BLaER1 treated with 17β-estradiol and CSF1 and Interleukin-3, amounts not matched to agents 10 nM and 100 nM (cell line): ENCODE results near the gene ZNF580.

Experiments
- H3K27ac ChIP-seq, 11 experiments: shearing (Covaris generic); formaldehyde crosslinking; 2 replicates each; pipeline ENCODE4 v1.8.1; 2022
- H3K27me3 ChIP-seq, 11 experiments: shearing (Covaris generic); formaldehyde crosslinking; 2 replicates each; pipeline ENCODE4 v1.8.1; 2022
- H3K36me3 ChIP-seq, 11 experiments: shearing (Covaris generic); formaldehyde crosslinking; 2 replicates each; pipeline ENCODE4 v1.8.1; 2022
- H3K4me1 ChIP-seq, 10 experiments: shearing (Covaris generic); formaldehyde crosslinking; 2 replicates each; pipeline ENCODE4 v1.8.1; 2022
- H3K4me2 ChIP-seq, 11 experiments: shearing (Covaris generic); formaldehyde crosslinking; 2 replicates each; pipeline ENCODE4 v1.8.1; 2022
- H3K4me3 ChIP-seq, 10 experiments: shearing (Covaris generic); formaldehyde crosslinking; 2 replicates each; pipeline ENCODE4 v1.8.1; 2022
- H3K9ac ChIP-seq, 11 experiments: shearing (Covaris generic); formaldehyde crosslinking; 2 replicates each; pipeline ENCODE4 v1.8.1; 2022
- H3K9me3 ChIP-seq, 11 experiments: shearing (Covaris generic); formaldehyde crosslinking; replicated peaks in 1 of 11; 2 replicates each; pipeline ENCODE4 v1.8.1; 2022
- H4K20me1 ChIP-seq, 11 experiments: shearing (Covaris generic); formaldehyde crosslinking; 2 replicates each; pipeline ENCODE4 v1.8.1; 2022
- Cebpa-rat ChIP-seq, 11 experiments: shearing (Covaris generic); IDR thresholded peaks; 2 replicates each; pipeline ENCODE4 v1.8.1; 2022

Gene ZNF580

DNA sequence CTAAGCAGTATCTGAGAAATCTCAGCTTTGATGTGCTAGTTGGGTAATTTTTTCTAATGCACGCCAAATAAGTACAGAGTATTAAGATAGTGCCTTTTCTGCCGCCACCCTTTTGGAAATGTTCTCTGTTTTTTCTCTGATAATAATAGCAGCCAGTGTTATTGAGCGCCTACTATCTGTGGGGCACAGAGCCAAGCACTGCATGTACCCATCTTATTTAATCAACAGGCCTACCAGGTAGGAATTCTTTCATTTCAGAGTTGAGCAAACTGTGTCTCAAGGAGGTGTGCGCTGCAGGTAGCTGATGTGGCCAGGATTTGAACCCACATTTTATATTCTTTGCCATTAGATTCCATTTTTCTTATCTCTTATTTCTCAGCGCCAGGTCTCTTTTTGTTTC is 35.6 kb downstream of the ZNF580 start:
- Histone ChIP-seq H3K4me2 (peak overlapping the region; percentile 87 to 98 (median 93)), H3K9ac (peak overlapping the region; percentile 93 to 98 (median 97)), H3K4me3 (peak overlapping the region; percentile 79 to 98 (median 92)), H3K27me3 (no peaks in the 10 kb centered on the region), H3K9me3 (no peaks in the 10 kb centered on the region), H4K20me1 (peaks cover 48 to 96% (median 83%) of the 10 kb centered on the region in 11 experiments), H3K27ac (peak overlapping the region; percentile 92 to 98 (median 95)), H3K36me3 (peaks cover 46 to 71% (median 60%) of the 10 kb centered on the region in 11 experiments), H3K4me1 (peaks cover 58 to 87% (median 82%) of the 10 kb centered on the region in 10 experiments)
- TF ChIP-seq Cebpa-rat (IDR thresholded peaks at IDR 0.05): no peak

- Histone ChIP-seq H3K4me2 (peak overlapping the region; percentile 87 to 98 (median 93)), H3K4me3 (peak overlapping the region; percentile 79 to 98 (median 92)), H3K9me3 (no peaks in the 10 kb centered on the region), H3K9ac (peak overlapping the region; percentile 93 to 98 (median 97)), H3K27me3 (no peaks in the 10 kb centered on the region), H3K4me1 (peaks cover 63 to 83% (median 76%) of the 10 kb centered on the region in 10 experiments), H3K36me3 (peaks cover 52 to 71% (median 60%) of the 10 kb centered on the region in 11 experiments), H3K27ac (peak overlapping the region; percentile 92 to 98 (median 95)), H4K20me1 (peaks cover 48 to 96% (median 83%) of the 10 kb centered on the region in 11 experiments)
- TF ChIP-seq Cebpa-rat (IDR thresholded peaks at IDR 0.05): no peak
Observed at GRCh38 chr19:55676889-55677505, 36.2 kb downstream of the ZNF580 start.

GRCh38 chr19:55677572-55678028 is 36.8 kb downstream of the ZNF580 start:
- H3K9ac ChIP-seq: peak overlapping the region; percentile 93 to 98 (median 97)
- peak overlapping the region; percentile 79 to 98 (median 92) for H3K4me3 ChIP-seq
- TF ChIP-seq Cebpa-rat (IDR thresholded peaks at IDR 0.05): no peak
- no peaks in the 10 kb centered on the region for H3K27me3 ChIP-seq
- H3K36me3 ChIP-seq: peaks cover 54 to 71% (median 60%) of the 10 kb centered on the region in 11 experiments
- H3K27ac ChIP-seq: peak overlapping the region; percentile 92 to 98 (median 95)
- peaks cover 62 to 77% (median 70%) of the 10 kb centered on the region in 10 experiments for H3K4me1 ChIP-seq
- H3K9me3 ChIP-seq: no peaks in the 10 kb centered on the region
- H4K20me1 ChIP-seq: peaks cover 48 to 96% (median 83%) of the 10 kb centered on the region in 11 experiments
- peak overlapping the region; percentile 87 to 98 (median 93) for H3K4me2 ChIP-seq

DNA sequence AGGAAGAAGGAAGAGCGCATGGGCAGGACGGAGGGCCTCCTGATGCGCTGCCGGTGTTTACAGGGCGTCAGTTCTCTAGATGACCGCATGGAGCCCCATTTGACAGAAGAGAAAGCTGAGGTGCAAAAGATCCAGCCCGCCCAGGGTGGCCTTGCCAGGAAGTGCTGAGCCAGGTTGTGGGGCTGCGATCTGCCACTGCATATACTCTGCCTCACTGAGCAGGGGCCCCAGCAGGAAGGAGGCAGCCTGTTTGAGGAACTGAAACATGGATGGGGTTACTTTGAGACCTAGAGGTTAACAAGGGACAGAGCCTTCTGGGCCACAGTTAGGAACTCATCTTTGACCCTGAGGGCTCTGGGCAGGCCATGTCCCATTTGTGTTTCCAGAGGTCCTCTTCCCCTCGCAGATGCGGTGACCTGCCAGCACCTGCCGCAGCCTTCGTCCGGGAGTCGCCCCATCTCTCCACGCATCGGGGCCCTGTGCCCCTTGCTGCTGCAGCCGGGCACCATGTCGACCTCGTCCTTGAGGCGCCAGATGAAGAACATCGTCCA is 37.4 kb downstream of the ZNF580 start:
- peak overlapping the region; percentile 92 to 98 (median 95) for H3K27ac ChIP-seq
- H3K36me3 ChIP-seq: peaks cover 55 to 71% (median 60%) of the 10 kb centered on the region in 11 experiments
- H3K27me3 ChIP-seq: no peaks in the 10 kb centered on the region
- H3K4me2 ChIP-seq: peak overlapping the region; percentile 87 to 98 (median 93)
- peaks cover 56 to 71% (median 65%) of the 10 kb centered on the region in 10 experiments for H3K4me1 ChIP-seq
- peak overlapping the region; percentile 93 to 98 (median 97) for H3K9ac ChIP-seq
- no peak for TF ChIP-seq Cebpa-rat (IDR thresholded peaks at IDR 0.05)
- H3K9me3 ChIP-seq: no peaks in the 10 kb centered on the region
- H3K4me3 ChIP-seq: peak overlapping the region; percentile 79 to 98 (median 92); a peak in 19 of 20 replicates
- H4K20me1 ChIP-seq: peaks cover 48 to 96% (median 83%) of the 10 kb centered on the region in 11 experiments

- peak overlapping the region; percentile 92 to 98 (median 95); a peak in 21 of 22 replicates for H3K27ac ChIP-seq
- peak overlapping the region in 5 of 10 experiments; percentile 5 to 98 (median 49); a peak in 5 of 20 replicates for H3K4me3 ChIP-seq
- peaks cover 62 to 74% (median 64%) of the 10 kb centered on the region in 11 experiments for H3K36me3 ChIP-seq
- H3K9ac ChIP-seq: peak overlapping the region; percentile 45 to 98 (median 65); a peak in 16 of 22 replicates
- H3K4me1 ChIP-seq: peaks cover 47 to 61% (median 58%) of the 10 kb centered on the region in 10 experiments
- TF ChIP-seq Cebpa-rat (IDR thresholded peaks at IDR 0.05): no peak
- no peaks in the 10 kb centered on the region for H3K9me3 ChIP-seq
- H3K4me2 ChIP-seq: peak overlapping the region; percentile 87 to 98 (median 93)
- peaks cover 54 to 98% (median 86%) of the 10 kb centered on the region in 11 experiments for H4K20me1 ChIP-seq
- no peaks in the 10 kb centered on the region for H3K27me3 ChIP-seq
Observed at GRCh38 chr19:55679343-55680257, 38.8 kb downstream of the ZNF580 start.

GRCh38 chr19:55680339-55681130 is 39.7 kb downstream of the ZNF580 start:
- Histone ChIP-seq H4K20me1 (peaks cover 63 to 100% (median 94%) of the 10 kb centered on the region in 11 experiments), H3K4me2 (peak overlapping the region in 6 of 11 experiments; percentile 2 to 98 (median 94); a peak in 10 of 22 replicates), H3K4me3 (no peak overlapping the region), H3K4me1 (peaks cover 46 to 61% (median 57%) of the 10 kb centered on the region in 10 experiments), H3K36me3 (peaks cover 71 to 81% (median 72%) of the 10 kb centered on the region in 11 experiments), H3K9ac (peak overlapping the region in 6 of 11 experiments; percentile 25 to 98 (median 63); a peak in 7 of 22 replicates), H3K27ac (peak overlapping the region in 8 of 11 experiments; percentile 94 to 98 (median 96); a peak in 13 of 22 replicates), H3K27me3 (no peaks in the 10 kb centered on the region), H3K9me3 (no peaks in the 10 kb centered on the region)
- no peak for TF ChIP-seq Cebpa-rat (IDR thresholded peaks at IDR 0.05)

GRCh38 chr19:55681131-55682092 is 40.6 kb downstream of the ZNF580 start:
- peak overlapping the region in 7 of 11 experiments; percentile 6 to 97 (median 94); a peak in 5 of 22 replicates for H3K27ac ChIP-seq
- TF ChIP-seq Cebpa-rat (IDR thresholded peaks at IDR 0.05): no peak
- H3K4me3 ChIP-seq: no peak overlapping the region
- peaks cover 39 to 68% (median 52%) of the 10 kb centered on the region in 10 experiments for H3K4me1 ChIP-seq
- peak overlapping the region in 5 of 11 experiments; percentile 20 to 98 (median 31); a peak in 5 of 22 replicates for H3K9ac ChIP-seq
- no peaks in the 10 kb centered on the region for H3K27me3 ChIP-seq
- H3K36me3 ChIP-seq: peaks cover 80 to 89% (median 81%) of the 10 kb centered on the region in 11 experiments
- no peaks in the 10 kb centered on the region for H3K9me3 ChIP-seq
- peaks cover 72 to 100% (median 99%) of the 10 kb centered on the region in 11 experiments for H4K20me1 ChIP-seq
- H3K4me2 ChIP-seq: peak overlapping the region in 4 of 11 experiments; percentile 92 to 98 (median 97); a peak in 5 of 22 replicates
